ENCODE results near the gene TOR2A. TPM values are rescaled to one million over a fixed set of nuclear protein-coding genes. Genes with fewer than 3 reads are reported as not detected.
"Not testable (repeated sequence)": the region's sequence is repeated elsewhere in the genome, so short reads cannot be mapped to it uniquely, and the experiment has no call there.

Gene TOR2A
- polyA plus RNA-seq (ENCODE audit: insufficient read length): 8.1 TPM

DNA sequence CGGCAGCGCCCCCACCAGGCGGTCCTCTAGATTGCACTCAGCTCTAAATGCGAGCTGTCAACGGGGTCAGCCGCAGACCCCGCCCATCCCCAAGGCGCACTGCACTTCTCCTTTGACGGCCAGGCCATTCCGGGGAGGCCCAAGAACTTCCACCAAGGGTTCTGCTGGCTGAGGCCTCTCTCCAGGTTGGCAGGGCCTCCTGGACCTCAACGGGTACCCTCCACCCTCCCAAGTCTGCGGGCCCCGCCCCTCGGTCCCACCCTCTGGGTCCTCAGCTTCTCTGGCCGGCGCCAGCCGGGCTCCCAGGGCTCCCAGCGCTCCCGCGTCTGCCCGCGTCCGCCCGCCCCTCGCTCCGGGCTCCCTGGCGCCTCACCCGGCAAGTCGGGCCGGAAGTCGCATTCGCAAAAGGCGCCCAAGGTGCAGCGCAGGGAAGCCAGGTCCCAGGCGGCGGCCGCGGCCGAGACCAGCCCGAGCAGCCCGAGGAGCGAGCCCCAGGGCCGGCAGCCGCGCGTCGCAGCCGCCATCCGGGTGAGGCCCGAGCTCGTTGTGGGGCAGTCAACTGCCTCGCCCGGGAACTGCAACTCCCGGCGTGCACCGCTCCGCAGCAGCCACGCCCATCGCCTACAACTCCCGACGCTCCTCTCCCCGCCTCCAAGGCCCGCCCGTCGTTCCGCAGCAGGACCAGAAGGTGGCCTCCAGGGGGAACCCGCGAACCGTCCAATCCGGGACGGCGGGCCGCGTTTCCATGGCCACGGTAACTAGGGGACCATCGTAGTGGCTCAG is at the start of gene TOR2A:
TOR2A (minus strand) TSS at position 548 of the 783 bp plus-strand sequence; CDS start at position 524, 24 bp downstream.
- DNase-seq (ENCODE audit: low read depth): peak; percentile 86

DNA sequence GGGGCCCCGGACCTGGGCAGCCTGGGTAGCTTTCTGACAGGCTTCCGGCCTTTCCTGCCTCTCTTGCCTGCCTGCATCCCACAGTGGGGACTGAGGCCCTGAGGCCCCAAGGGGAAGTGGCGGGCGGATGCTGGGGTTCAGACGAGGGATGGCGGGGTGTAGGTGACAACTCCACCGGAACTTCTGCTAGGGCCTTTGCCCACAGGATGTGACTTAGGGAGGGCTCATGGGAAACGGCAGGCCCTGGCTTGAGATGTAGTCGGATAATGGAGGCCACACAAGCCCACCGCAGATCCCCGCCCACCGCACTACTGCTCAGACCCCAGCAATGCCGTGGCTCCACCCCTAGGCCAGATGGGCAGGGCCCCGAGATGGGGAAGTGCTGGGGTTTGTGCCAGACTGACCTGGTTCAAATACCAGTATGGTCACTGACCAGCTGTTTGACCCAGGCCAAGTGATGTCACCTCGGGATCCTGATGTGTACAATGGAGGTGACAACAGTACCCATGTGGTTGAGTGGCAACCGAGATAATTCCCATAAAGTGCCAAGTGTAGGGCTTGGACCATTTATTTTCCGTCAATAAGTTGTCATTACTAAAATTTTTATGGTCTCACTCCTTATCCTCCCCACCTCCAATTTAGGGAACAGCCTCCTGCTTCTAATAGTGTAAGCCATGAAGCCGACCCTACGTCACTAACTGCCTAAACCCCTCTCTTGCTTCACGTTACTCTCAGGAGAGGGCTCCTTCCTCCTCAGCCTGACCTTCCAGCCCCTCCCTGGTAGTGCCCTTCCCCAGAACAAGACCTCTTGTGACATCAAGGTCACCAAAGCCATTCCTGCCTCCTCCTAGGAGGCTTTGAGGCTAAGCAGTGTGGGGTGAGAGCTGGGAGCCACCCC is 48.3 kb upstream of the TOR2A start:
- DNase-seq (ENCODE audit: low read depth): no peak

DNA sequence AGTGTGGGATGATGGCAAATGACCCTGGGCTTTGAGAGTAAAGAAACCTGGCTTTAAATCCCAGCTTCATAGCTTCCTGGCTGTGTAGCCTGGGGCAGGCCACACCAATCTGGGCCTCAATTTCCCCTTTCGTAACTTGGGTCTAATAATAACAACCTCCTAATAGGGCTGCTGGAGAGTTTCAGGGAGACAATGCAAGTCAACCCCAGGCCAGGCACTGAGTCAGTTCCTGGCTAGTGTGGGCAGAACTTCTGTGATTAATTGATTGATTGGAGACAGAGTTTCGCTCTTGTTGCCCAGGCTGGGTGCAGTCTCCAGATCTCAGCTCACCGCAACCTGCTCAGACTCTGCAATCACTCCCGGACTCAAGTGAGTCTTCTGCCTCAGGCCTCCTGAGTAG is 46.7 kb upstream of the TOR2A start:
- DNase-seq (ENCODE audit: low read depth): no peak

DNA sequence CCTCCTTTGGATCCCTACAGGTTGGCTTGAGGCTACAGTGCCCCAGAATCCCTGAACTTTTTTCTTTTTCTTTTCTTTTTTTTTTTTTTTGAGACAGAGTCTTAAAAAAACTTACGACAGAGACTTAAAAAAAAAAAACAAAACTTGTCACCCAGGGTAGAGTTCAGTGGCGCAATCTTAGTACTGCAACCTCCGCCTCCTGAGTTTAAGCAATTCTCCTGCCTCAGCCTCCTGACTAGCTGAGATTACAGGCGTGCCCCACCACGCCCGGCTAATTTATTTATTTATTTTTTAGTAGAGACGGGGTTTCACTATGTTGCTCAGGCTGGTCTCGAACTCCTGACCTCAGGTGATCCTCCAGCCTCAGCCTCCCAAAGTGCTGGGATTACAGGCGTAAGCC is 45.8 kb upstream of the TOR2A start:
- not testable (repeated sequence) for DNase-seq (ENCODE audit: low read depth)

DNA sequence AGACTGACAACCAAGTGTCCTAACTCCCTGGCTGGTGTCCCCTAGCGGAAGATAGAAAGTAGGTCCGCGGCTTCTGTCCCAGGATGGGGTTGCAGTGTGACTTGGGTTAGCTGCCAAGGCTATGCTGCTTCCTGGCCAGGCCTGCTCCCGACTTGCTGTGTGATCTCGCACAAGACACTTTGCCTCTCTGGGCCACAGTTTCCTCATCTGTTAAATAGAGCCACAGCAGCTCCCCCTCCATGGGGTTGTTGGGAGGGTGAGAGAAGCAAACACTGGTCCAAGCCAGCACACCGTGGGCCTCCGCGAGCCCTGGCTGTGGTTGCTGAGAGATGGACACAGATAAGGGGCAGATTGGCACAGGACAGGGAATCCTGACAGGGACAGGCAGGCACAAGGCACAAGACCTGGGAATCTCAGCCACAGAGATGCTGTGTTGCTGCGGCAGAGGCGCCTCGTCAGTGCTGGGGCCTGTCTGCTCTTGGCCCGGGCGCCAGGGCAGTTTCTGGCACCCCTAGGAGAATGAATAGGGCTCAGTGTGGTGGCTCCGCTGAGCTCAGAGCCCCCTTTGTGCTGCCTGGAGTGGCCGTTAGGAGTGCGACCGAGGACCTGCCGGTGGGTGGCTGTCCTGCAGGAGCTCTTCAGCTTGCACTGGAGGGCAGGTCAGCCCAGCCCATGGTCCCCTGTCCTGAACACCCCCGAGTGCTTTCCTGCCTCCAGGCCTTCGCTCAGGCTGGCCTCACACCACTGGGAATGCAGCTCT is 45.2 kb upstream of the TOR2A start:
- DNase-seq (ENCODE audit: low read depth): no peak

DNA sequence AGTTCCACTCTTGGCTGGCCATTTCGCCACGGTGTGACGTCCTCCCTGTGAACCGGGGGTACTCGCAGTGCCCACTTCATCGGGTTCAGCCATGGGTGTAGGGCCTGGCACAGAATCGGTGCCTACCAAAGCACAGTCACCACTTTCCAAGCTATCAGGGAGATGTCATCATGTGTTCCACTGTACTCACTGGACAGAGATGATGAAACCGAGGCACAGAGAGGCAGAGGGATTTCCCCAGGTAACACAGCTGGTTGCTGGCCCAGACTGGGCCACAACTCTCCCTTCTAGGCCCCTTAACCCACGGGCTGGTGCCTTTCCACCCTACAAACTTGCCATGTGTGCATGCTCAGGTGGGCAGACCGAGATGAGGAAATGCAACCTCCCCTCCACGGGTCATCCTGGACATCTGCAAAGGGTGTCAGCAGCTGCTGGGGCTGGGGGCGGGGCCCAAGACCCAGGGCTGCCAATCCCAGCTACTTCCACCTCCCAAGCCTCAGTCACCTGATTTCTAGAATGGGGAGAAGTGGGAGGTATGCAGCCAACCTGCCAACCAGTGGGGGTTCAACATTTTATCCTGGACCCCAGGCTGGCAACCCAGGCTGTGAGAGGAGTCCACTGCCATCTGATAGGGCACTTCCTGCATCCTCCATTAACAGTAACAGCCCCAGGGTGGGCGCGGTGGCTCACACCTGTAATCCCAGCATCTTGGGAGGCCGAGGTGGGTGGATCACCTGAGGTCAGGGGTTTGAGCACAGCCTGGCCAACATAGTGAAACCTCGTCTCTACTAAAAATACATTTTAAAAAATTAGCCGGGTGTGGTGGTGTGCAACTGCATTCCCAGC is 44.3 kb upstream of the TOR2A start:
- no peak for DNase-seq (ENCODE audit: low read depth)

DNA sequence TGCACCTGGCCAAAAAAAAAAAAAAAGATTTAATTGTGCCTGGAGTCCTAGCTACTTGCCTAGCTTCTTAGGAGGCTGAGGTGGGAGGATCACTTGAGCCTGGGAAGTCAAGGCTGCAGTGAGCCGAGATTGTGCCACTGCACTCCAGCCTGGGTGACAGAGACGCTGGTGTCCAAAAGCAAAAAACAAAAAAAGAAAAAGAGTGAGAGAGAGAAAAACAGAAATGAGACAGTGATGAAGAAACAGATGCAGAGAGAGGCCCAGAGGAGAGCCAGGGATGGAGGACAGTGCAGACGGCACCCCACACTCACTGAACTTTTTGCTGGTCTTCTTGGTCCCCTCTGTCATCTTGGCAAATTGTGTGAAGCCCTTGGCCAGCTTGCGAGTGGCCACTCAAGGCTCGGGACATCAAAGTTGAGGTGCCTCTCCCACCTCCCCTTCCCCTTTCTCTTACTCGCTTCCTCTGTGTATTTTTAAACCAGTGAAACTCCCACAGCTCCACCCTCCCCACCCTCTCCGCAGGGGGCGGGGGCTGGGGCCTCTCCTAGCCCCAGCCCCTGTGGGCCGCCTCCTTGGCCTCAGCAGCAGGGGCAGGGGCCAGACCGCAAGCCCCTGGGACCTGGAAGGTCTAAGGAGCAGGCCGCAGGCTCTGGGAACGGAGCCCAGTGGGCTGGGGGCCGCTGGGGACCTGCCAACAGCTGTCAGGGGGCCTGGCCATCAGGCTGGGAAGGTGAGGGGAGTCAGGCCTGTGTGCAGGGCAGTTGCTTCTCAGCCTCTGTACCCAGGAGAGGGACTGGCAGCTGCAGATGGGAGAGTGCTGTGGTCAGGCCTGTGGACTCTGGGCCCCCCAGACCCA is 43.4 kb upstream of the TOR2A start, which contains the start of gene SH2D3C:
SH2D3C (minus strand) TSS at position 387 of the 856 bp plus-strand sequence; CDS start at position 348, 39 bp downstream.
- no peak for DNase-seq (ENCODE audit: low read depth)

DNA sequence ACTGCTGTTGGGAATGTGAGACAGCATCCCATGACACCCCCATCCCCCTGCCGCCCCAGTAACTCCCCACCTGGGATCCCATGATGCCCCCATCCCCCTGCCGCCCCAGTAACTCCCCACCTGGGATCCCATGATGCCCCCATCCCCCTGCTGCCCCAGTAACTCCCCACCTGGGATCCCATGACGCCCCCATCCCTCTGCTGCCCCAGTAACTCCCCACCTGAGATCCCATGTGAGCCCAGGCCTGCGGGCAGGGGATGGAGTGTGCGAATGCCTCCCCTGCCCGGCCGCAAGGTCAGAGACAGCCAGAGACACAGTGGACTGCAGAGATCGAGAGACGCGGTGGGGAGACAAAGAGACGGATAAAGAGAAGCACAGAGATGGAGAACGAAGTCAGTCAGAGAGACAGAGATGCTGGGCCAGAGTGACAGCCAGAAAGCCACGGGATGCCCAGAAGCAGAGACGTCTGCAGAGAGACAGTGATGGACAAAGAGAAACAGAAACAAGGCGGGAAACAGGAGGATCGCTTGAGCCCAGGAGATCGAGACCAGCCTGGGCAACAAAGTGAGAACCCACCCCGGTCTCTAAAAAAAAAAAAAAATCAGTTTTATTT is 42.4 kb upstream of the TOR2A start:
- no peak for DNase-seq (ENCODE audit: low read depth)

DNA sequence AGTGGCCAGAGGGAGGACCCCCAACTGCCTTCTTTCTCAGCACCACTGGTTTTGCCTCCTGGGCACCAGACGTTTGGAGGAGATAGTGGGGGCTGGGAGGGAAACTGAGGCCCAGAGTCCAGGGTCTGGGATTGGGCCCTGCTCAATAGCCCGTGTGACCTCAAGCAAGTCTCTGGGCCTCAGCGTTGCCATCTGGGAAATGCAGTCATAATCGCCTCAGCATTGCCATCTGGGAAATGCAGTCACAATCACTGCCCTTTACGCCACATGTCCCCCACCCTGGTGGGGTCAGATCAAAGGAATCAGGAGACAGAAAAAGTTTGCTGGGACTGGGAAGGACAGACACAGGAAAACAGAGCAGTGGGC is 41.8 kb upstream of the TOR2A start:
- DNase-seq (ENCODE audit: low read depth): no peak

DNA sequence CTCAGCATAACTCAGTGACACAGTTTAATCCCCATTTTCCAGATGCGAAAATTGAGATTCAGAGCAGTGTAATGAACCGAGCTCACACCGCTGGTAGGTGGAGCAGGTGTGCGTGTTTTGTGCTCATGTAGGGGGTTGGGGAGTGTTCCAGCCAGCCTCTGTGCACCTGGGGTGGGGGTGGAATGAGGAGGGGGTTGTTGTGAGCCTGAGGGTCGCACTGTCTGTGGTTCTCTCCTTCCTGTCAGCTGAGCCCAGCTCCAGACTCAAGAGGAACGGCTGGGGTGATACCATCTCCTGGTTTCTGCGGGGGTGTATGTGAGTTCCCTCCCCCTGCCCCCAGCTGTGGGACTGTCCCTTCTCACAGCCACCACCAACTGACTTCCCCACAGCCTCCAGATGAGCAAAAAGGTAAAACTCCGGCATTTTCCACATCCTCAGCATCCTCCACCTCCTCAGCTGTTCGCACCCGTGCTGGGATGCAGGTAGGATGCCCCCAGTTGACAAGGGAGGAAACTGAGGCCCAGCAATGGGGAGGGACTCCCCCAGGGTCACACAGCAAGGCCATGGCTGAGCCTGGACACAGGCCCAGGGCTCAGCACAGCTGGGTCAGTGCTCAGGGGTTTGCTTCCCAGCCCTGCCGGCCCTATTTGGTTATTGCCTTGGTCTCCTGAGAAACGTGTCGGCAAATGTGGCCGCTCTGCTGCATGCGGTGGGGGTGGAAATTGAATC is 41.3 kb upstream of the TOR2A start:
- no peak for DNase-seq (ENCODE audit: low read depth)

DNA sequence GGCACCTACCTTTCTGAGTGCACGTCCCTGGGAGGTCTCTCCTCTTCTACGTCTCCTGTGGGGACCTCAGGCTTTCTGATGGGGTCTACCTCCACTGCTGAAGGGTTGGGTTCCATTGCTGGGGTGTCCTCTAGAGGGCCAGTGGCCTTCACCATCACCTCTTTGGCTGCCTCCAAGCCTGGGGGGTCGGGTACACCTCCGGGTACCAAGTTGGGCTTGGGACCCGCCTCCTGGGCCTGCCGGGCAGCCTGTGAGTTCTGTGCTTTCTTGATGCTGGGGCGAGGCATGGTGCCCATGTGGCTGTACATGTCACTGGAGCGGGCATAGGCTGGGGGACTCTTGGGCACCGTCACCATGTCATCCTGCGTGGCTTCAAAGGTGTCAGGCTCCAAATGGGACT is 38.9 kb upstream of the TOR2A start:
- DNase-seq (ENCODE audit: low read depth): no peak

DNA sequence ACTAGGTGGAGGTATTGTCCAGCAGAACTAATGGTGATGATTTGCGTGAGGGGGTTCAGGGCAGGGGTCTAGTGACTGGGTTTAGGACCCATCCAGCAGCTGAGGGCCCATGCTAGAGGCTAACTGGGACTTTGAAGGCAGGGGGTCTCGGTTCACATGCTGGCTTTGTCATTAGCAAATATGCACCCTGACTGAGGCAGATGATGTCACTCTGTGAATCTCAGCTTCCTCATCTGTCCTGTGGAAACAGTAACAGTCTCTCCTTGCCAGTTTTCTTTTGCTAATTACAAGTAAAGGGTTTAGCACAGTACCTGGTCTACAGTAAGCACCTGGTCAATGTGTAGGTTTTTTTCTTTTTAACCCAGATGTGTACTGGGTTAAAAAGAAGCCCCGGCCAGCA is 38.2 kb upstream of the TOR2A start:
- no peak for DNase-seq (ENCODE audit: low read depth)

DNA sequence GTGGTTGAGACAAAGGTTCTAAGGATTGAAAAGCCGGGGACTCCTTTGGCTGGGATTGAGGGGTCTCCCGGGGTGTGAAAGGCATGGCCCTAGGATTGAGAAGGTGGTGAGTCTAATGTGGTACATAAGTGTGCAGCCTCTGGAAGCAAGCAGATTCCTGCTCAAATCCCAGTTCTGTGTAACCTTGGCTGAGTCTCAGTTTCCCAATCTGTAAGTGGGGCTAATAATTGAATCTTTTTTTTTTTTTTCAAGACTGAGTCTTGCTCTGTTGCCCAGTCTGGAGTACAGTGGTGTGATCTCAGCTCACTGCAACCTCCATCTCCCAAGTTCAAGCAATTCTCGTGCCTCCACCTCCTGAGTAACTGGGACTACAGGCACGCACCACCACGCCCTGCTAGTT is 37.5 kb upstream of the TOR2A start:
- DNase-seq (ENCODE audit: low read depth): no peak

DNA sequence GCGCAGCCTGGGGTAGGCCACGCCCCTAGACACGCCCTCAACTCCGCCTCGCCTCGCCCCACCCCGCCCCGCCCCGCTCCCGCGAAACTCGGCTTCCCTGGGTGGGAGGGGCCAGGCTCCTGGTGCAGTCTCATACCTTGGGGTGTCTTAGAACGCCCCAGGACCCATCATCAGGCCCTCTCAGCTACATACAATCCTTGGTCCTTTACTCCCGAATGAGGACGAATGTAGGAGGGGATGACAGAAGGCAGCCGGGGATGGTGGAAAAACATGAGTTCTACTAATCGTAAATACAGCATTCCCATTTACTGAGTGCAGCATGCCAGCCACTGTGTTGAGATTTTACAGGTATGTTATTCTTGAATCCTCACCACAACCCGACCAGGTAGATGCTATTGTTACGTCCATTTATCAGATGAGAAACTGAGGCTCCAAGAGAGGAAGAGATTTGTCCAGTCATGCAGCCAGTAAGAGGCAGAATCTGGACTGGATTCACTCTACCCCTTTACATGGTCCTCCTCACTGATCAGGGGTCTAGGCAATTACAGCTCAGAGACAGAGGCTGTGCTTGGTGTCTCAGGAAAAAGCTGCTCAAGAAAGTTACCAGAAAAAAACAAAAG is 36.6 kb upstream of the TOR2A start:
- no peak for DNase-seq (ENCODE audit: low read depth)

DNA sequence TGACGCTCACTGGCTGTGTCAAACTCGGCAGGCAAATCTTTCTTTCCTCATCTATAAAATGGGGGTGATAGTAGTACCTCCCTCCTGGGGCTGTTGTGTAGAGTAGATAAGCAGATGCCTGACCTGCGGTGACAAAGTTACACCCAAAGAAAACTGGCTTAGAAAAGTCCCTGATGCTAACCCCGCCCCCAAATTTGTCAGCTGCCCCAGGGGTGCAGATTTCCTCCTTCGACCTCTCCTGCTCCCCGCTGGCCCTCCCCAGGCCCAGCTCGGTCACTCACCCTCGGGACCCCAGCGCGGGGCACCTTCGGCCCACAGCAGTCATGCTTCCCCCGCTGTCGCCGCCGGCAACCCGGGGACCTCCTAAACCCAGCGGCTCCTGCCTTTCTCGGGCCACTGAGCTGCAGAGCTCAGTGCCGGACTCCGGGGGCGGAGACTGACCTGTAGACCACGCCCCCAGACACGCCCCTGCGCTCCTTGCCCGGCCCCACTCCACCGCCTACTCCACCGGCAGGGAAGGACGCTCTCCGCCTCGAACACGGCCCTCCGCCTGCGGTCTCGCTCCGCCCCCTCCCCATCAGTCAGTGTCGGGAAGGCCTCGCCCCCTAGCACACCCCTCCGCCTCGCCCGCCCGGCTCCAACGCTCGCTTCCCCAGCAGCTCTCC is 35.9 kb upstream of the TOR2A start:
- peak; percentile 78 for DNase-seq (ENCODE audit: low read depth)

DNA sequence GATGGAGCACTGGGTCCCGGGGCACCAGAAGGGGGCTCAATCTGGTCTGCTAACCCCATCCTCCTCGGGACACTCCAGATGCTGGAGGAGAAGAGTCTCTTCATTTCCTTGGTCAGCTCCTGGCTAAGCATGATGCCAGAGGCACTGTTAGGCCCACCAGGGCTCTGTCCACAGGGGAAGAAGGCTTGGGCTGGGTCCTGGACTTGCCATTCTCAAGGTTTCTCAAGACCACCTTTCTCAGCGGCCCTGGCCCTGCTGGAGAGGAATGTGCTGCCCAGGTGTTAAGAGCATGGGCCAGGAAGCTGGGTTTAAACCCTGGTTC is 35.5 kb upstream of the TOR2A start:
- no peak for DNase-seq (ENCODE audit: low read depth)

DNA sequence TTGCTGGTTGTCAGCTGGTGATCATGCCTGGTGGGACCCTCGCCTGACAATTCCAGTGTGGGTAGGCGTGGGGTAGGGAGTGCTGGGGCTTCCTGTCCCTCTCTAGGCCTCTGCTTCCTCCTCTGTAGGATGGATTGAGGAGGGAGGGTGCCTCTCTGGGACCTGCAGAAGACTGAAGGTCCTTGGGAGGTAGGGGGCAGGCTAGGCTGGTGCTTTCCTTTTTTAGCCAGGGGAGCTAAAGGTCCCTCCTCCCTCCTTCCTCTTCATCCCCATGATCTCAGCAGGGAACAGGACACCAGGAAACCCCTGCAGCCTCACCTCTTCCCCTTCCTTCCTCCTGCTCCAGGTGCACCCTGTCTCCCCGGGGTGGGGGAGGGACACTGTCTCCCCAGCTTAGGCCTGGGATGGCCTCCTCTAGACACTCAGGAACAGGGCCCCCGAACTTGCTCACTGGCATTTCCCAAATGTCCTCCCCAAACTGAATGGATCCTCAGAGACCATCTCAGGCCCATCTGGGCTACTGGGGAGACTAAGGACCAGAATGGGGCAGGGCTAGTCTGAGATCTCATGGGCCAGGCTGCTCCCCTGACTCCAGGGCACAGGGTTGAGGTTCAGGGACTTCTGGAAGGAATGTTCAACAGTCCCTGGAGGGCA is 35.0 kb upstream of the TOR2A start:
- no peak for DNase-seq (ENCODE audit: low read depth)

DNA sequence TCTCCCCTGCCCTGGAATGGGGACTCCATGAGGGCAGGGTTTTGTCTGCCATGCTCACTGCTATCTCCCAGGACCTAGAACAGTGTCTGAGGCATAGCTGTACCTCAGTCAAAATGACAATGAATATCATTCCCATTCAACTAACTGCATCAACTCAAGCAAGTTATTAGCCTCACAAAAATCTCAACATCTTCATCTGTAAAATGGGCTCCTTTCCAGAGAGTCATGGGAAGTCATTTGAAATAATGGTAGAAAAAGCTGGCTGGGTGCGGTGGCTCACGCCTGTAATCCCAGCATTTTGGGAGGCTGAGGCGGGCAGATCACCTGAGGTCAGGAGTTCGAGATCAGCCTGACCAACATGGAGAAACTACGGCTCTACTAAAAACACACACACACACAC is 34.0 kb upstream of the TOR2A start:
- no peak for DNase-seq (ENCODE audit: low read depth)
